Measurements from ENCODE around the gene DUSP9. TPM values are rescaled to one million over a fixed set of nuclear protein-coding genes. Genes with fewer than 3 reads are reported as not detected.

Gene DUSP9
- total RNA-seq, 2 donors from 2014 or later: 0.18 to 0.31 TPM

GRCh38 chrX:153700376-153700945 is 53.5 kb downstream of the DUSP9 start:
- 93% methylated on average over 10 of the region's 15 CpGs; no CpG with 5 or more reads in 1 of the 2 experiments for WGBS, 2 experiments (ENCODE audit: insufficient coverage in 1 of 2, insufficient read length in 1 of 2)
- Mint-ChIP-seq H3K9me3 (peaks cover 69% of the 10 kb centered on the region), H3K4me1 (no peaks in the 10 kb centered on the region), H3K4me3 (no peak overlapping the region), H3K27ac (no peak overlapping the region), H3K27me3 (ENCODE audit: insufficient read depth) (no peaks in the 10 kb centered on the region), H3K36me3 (ENCODE audit: low read depth) (peaks cover 18% of the 10 kb centered on the region)
- peaks cover 3% of the 10 kb centered on the region for H3K36me3 ChIP-seq (ENCODE audit: control insufficient read depth, insufficient read depth, low read length)
- H3K9ac ChIP-seq (ENCODE audit: extremely low read depth, low read length, poor library complexity, severe bottlenecking): no peak overlapping the region
- TF ChIP-seq, protein P1, sequence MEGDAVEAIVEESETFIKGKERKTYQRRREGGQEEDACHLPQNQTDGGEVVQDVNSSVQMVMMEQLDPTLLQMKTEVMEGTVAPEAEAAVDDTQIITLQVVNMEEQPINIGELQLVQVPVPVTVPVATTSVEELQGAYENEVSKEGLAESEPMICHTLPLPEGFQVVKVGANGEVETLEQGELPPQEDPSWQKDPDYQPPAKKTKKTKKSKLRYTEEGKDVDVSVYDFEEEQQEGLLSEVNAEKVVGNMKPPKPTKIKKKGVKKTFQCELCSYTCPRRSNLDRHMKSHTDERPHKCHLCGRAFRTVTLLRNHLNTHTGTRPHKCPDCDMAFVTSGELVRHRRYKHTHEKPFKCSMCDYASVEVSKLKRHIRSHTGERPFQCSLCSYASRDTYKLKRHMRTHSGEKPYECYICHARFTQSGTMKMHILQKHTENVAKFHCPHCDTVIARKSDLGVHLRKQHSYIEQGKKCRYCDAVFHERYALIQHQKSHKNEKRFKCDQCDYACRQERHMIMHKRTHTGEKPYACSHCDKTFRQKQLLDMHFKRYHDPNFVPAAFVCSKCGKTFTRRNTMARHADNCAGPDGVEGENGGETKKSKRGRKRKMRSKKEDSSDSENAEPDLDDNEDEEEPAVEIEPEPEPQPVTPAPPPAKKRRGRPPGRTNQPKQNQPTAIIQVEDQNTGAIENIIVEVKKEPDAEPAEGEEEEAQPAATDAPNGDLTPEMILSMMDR (conservative IDR thresholded peaks at IDR 0.05): no peak
- no peaks in the 10 kb centered on the region for H3K4me1 ChIP-seq (ENCODE audit: control insufficient read depth, insufficient read depth, low read length)
- no peaks in the 10 kb centered on the region for H3K27me3 ChIP-seq (ENCODE audit: control insufficient read depth, insufficient read depth, low read length, poor library complexity, severe bottlenecking)
- H3K4me3 ChIP-seq (ENCODE audit: low read length): no peak overlapping the region
- no peaks in the 10 kb centered on the region for H3K9me3 ChIP-seq (ENCODE audit: control insufficient read depth, low read length)
- no peak overlapping the region for H3K27ac ChIP-seq (ENCODE audit: low read depth, low read length)
- DNase-seq: no peak

Other genes starting within 250 kb of the DUSP9 start
- gene PNMA6E, start 245.9 kb upstream of the DUSP9 start, total RNA-seq: not detected
- gene ZFP92, start 235.7 kb upstream of the DUSP9 start, total RNA-seq: under 1 TPM; 0.29 to 0.31 TPM
- gene TREX2, start 201.1 kb upstream of the DUSP9 start, total RNA-seq: under 1 TPM; 0.35 to 0.70 TPM
- 10 to 100 TPM; 28.7 to 30.9 TPM for gene HAUS7, start 176.6 kb upstream of the DUSP9 start, total RNA-seq
- gene BGN, start 152.2 kb upstream of the DUSP9 start, total RNA-seq: 1 to 10 TPM; 1.2 to 1.6 TPM
- not detected for gene ATP2B3, start 129.6 kb upstream of the DUSP9 start, total RNA-seq
- 10 to 100 TPM; 17.1 to 20.8 TPM for gene CCNQ, start 48.1 kb upstream of the DUSP9 start, total RNA-seq
- gene PNCK, start 26.6 kb downstream of the DUSP9 start, total RNA-seq: 10 to 100 TPM in 1 of 2 donors, 1 to 10 TPM in 1; 2.8 to 12.9 TPM
- gene SLC6A8, start 40.7 kb downstream of the DUSP9 start, total RNA-seq: 100 to 1,000 TPM in 1 of 2 donors, 10 to 100 TPM in 1; 57.6 to 121 TPM
- gene BCAP31, start 77.2 kb downstream of the DUSP9 start, total RNA-seq: 100 to 1,000 TPM; 192 to 206 TPM
- gene ABCD1, start 77.7 kb downstream of the DUSP9 start, total RNA-seq: 10 to 100 TPM; 17.9 to 18.2 TPM
- 1 to 10 TPM; 1.1 TPM for gene PLXNB3, start 117.0 kb downstream of the DUSP9 start, total RNA-seq
- not detected for gene SRPK3, start 133.8 kb downstream of the DUSP9 start, total RNA-seq
- gene IDH3G, start 147.2 kb downstream of the DUSP9 start, total RNA-seq: 10 to 100 TPM; 39.5 to 45.0 TPM
- gene SSR4, start 147.5 kb downstream of the DUSP9 start, total RNA-seq: 100 to 1,000 TPM; 220 to 236 TPM
- 10 to 100 TPM; 30.1 to 68.3 TPM for gene PDZD4, start 183.3 kb downstream of the DUSP9 start, total RNA-seq
- 10 to 100 TPM in 1 of 2 donors, 1 to 10 TPM in 1; 7.5 to 29.0 TPM for gene L1CAM, start 239.0 kb downstream of the DUSP9 start, total RNA-seq

Data from endodermal cell (in vitro differentiated cells).